Measurements from ENCODE around the gene RABGEF1.
"Not testable (repeated sequence)": the region's sequence is repeated elsewhere in the genome, so short reads cannot be mapped to it uniquely, and the experiment has no call there.

RABGEF1 gene

DNA sequence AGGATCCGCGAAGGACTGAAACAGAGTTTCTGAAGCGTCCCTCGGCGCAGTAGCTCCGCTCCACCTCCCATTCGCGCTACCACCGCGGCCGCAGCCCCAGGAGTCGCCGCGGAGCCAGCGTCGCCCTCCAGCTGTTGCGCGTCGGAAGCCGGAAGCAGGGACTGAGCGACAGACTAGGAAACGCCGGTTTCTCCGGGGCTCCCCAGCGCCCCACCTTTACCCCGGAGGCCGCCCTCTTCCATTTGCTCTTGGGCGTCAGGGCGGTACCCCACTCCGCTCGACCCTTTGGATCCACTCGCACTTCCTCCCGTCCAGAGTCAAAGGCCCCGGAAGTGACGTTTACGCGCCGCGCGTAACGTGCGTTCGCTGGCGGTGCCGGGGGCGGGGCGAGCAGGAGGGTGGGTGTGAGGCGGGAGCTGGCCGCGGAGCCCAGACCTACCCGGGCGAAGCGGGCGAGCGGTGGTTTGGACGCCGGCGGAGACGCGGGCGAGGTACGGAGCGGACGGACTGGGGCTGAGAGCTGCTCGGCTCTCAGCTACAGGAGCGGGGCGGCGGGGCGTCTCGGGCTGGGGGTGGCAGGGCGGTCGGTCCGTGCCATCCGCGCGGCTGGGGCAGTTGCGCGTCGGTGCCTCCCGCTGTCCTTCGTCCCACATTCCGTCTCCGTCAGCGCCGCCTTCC is at the start of gene RABGEF1:
TSS of gene RABGEF1 (plus strand) at position 432 of the 678 bp plus-strand sequence. CDS start 31,167 bp downstream, outside the sequence.
- H3K4me1 ChIP-seq (ENCODE audit: insufficient read depth, low read length), result peaks cover 34% of the 10 kb centered on the region
- H3K27me3 ChIP-seq (ENCODE audit: insufficient read depth, low read length, poor library complexity), result no peaks in the 10 kb centered on the region
- peak within 1 kb of the TSS; percentile 73 to 88 for H3K4me3 ChIP-seq (ENCODE audit: low read depth in 1 of 2, low read length in 2 of 2)
- ATAC-seq (ENCODE audit: insufficient read depth, low read depth), result peak; percentile 87
- TF ChIP-seq CTCF (IDR thresholded peaks at IDR 0.05; ENCODE audit: borderline replicate concordance, extremely low read depth, low read length, poor library complexity, severe bottlenecking) (no peak), EZH2 (IDR thresholded peaks at IDR 0.05; ENCODE audit: borderline replicate concordance, low read depth, low read length, severe bottlenecking) (no peak)
- H2AFZ ChIP-seq (ENCODE audit: low read depth, low read length), result peak within 1 kb of the TSS; percentile 87
- peak within 1 kb of the TSS; percentile 69 for H3K9ac ChIP-seq (ENCODE audit: low read depth, low read length)
- peak within 1 kb of the TSS; percentile 80 for H3K4me2 ChIP-seq (ENCODE audit: insufficient read depth, low read length)
- H3K79me2 ChIP-seq (ENCODE audit: insufficient read depth, low read length), result peaks cover 63% of the 10 kb centered on the region
- H4K20me1 ChIP-seq (ENCODE audit: insufficient read depth, low read length), result peaks cover 13% of the 10 kb centered on the region; the same call in 1 of the 2 replicates
- peaks cover 8% of the 10 kb centered on the region for H3K9me3 ChIP-seq (ENCODE audit: insufficient read depth, low read length, severe bottlenecking)
- peak within 1 kb of the TSS; percentile 86 for H3K27ac ChIP-seq (ENCODE audit: low read length)
- peaks cover 16% of the 10 kb centered on the region; the same call in 1 of the 2 replicates for H3K36me3 ChIP-seq (ENCODE audit: insufficient read depth, low read length)
- peak; percentile 95 for DNase-seq

DNA sequence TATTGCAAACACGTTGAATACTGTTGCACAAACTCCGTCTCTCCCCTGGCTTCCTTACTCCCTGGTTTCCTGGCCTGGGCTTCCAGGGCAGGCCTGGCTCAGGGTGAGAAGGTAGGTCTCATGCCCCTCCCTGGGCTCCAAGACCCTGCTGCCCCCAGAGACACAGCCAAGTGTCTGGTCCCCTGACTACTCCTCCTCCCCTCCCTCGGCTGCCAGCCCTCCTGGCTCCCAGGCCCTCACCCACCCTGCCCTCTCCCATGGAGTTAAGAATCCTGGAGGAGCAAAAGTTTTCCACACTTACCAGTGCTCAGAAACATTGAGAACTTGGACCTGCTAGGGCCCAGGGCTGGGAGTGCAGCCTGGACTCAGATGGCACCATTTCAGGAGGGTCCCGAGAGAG is 47.2 kb upstream of the RABGEF1 start:
- H3K4me1 ChIP-seq (ENCODE audit: insufficient read depth, low read length), result no peaks in the 10 kb centered on the region
- H3K27me3 ChIP-seq (ENCODE audit: insufficient read depth, low read length, poor library complexity), result no peaks in the 10 kb centered on the region
- H3K27ac ChIP-seq (ENCODE audit: low read length), result no peak overlapping the region
- no peaks in the 10 kb centered on the region for H3K9me3 ChIP-seq (ENCODE audit: insufficient read depth, low read length, severe bottlenecking)
- H3K9ac ChIP-seq (ENCODE audit: low read depth, low read length), result no peak overlapping the region
- H3K36me3 ChIP-seq (ENCODE audit: insufficient read depth, low read length), result 0 out of 2 replicates have a peak, but pooled peaks cover 2% of the 10 kb centered on the region
- ATAC-seq (ENCODE audit: insufficient read depth, low read depth) (no peak), DNase-seq (no peak)
- no peaks in the 10 kb centered on the region for H3K79me2 ChIP-seq (ENCODE audit: insufficient read depth, low read length)
- H3K4me3 ChIP-seq (ENCODE audit: low read depth in 1 of 2, low read length in 2 of 2), result no peak overlapping the region
- H3K4me2 ChIP-seq (ENCODE audit: insufficient read depth, low read length), result no peak overlapping the region
- TF ChIP-seq EZH2 (IDR thresholded peaks at IDR 0.05; ENCODE audit: borderline replicate concordance, low read depth, low read length, severe bottlenecking) (no peak), CTCF (IDR thresholded peaks at IDR 0.05; ENCODE audit: borderline replicate concordance, extremely low read depth, low read length, poor library complexity, severe bottlenecking) (no peak)
- no peaks in the 10 kb centered on the region; the same call in 1 of the 2 replicates for H4K20me1 ChIP-seq (ENCODE audit: insufficient read depth, low read length)
- H2AFZ ChIP-seq (ENCODE audit: low read depth, low read length), result no peak overlapping the region

DNA sequence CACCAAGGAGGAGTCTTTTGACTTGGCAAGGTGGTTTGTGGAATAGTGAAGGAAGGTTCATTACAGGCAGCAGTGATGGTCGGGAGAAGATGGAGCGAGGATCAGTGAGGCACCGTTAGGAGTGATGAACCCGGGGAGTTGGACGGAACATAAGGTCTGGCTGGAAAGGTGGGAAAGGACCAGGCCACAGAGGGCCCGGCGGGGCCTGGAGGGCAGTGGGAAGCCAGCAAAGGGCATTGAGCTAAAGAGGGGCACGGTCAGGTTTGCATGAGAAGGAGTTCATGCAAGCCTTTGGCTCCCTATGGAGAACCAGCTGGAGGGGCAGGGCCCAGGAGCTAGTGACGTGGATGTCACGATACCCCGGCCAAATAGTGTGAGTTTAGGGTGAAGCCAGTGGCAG is 46.2 kb upstream of the RABGEF1 start:
- no peaks in the 10 kb centered on the region; the same call in 1 of the 2 replicates for H4K20me1 ChIP-seq (ENCODE audit: insufficient read depth, low read length)
- no peaks in the 10 kb centered on the region for H3K4me1 ChIP-seq (ENCODE audit: insufficient read depth, low read length)
- ATAC-seq (ENCODE audit: insufficient read depth, low read depth) (no peak), DNase-seq (no peak)
- H3K9ac ChIP-seq (ENCODE audit: low read depth, low read length), result no peak overlapping the region
- H3K27me3 ChIP-seq (ENCODE audit: insufficient read depth, low read length, poor library complexity), result no peaks in the 10 kb centered on the region
- H3K4me2 ChIP-seq (ENCODE audit: insufficient read depth, low read length), result no peak overlapping the region
- no peaks in the 10 kb centered on the region for H3K9me3 ChIP-seq (ENCODE audit: insufficient read depth, low read length, severe bottlenecking)
- H2AFZ ChIP-seq (ENCODE audit: low read depth, low read length), result no peak overlapping the region
- TF ChIP-seq EZH2 (IDR thresholded peaks at IDR 0.05; ENCODE audit: borderline replicate concordance, low read depth, low read length, severe bottlenecking), result no peak
- TF ChIP-seq CTCF (IDR thresholded peaks at IDR 0.05; ENCODE audit: borderline replicate concordance, extremely low read depth, low read length, poor library complexity, severe bottlenecking), result no peak
- H3K4me3 ChIP-seq (ENCODE audit: low read depth in 1 of 2, low read length in 2 of 2), result no peak overlapping the region
- H3K79me2 ChIP-seq (ENCODE audit: insufficient read depth, low read length), result no peaks in the 10 kb centered on the region
- H3K36me3 ChIP-seq (ENCODE audit: insufficient read depth, low read length), result 0 out of 2 replicates have a peak, but pooled peaks cover 2% of the 10 kb centered on the region
- no peak overlapping the region for H3K27ac ChIP-seq (ENCODE audit: low read length)

GRCh38 chr7:66695417-66695816 is 45.1 kb upstream of the RABGEF1 start:
- not testable (repeated sequence) for H3K4me1 ChIP-seq (ENCODE audit: insufficient read depth, low read length); H3K9me3 ChIP-seq (ENCODE audit: insufficient read depth, low read length, severe bottlenecking); H3K9ac ChIP-seq (ENCODE audit: low read depth, low read length); H3K4me2 ChIP-seq (ENCODE audit: insufficient read depth, low read length); H3K27ac ChIP-seq (ENCODE audit: low read length); ATAC-seq (ENCODE audit: insufficient read depth, low read depth); H2AFZ ChIP-seq (ENCODE audit: low read depth, low read length); H3K27me3 ChIP-seq (ENCODE audit: insufficient read depth, low read length, poor library complexity); H3K36me3 ChIP-seq (ENCODE audit: insufficient read depth, low read length); H3K4me3 ChIP-seq (ENCODE audit: low read depth in 1 of 2, low read length in 2 of 2); H3K79me2 ChIP-seq (ENCODE audit: insufficient read depth, low read length); DNase-seq; H4K20me1 ChIP-seq (ENCODE audit: insufficient read depth, low read length)

- not testable (repeated sequence) for H3K36me3 ChIP-seq (ENCODE audit: insufficient read depth, low read length); ATAC-seq (ENCODE audit: insufficient read depth, low read depth); H3K4me2 ChIP-seq (ENCODE audit: insufficient read depth, low read length); H3K27ac ChIP-seq (ENCODE audit: low read length); H3K9me3 ChIP-seq (ENCODE audit: insufficient read depth, low read length, severe bottlenecking); H3K4me3 ChIP-seq (ENCODE audit: low read depth in 1 of 2, low read length in 2 of 2); H3K4me1 ChIP-seq (ENCODE audit: insufficient read depth, low read length); DNase-seq; H3K79me2 ChIP-seq (ENCODE audit: insufficient read depth, low read length); H3K27me3 ChIP-seq (ENCODE audit: insufficient read depth, low read length, poor library complexity); H4K20me1 ChIP-seq (ENCODE audit: insufficient read depth, low read length); H3K9ac ChIP-seq (ENCODE audit: low read depth, low read length); H2AFZ ChIP-seq (ENCODE audit: low read depth, low read length)
Measured at GRCh38 chr7:66696134-66696533, 44.4 kb upstream of the RABGEF1 start.
